Measurements from ENCODE around the gene MICAL1. TPM values are rescaled to one million over a fixed set of nuclear protein-coding genes. Genes with fewer than 3 reads are reported as not detected.

MICAL1 gene
- total RNA-seq, 6 experiments from 2014 or later: 37.9 to 44.9 (median 40.4) TPM

- H3K36me3 Mint-ChIP-seq (ENCODE audit: low read depth): peaks cover 46% of the 10 kb centered on the region
- no peak overlapping the region for H3K4me3 Mint-ChIP-seq
- peaks cover 25% of the 10 kb centered on the region for H3K4me1 Mint-ChIP-seq (ENCODE audit: low read depth)
- H3K27me3 Mint-ChIP-seq (ENCODE audit: insufficient read depth): no peaks in the 10 kb centered on the region
- H3K9me3 Mint-ChIP-seq: no peaks in the 10 kb centered on the region
- no peak overlapping the region for H3K27ac Mint-ChIP-seq
- no peak for TF ChIP-seq CTCF (IDR thresholded peaks at IDR 0.05)
- DNase-seq: no peak
Measured at GRCh38 chr6:109474995-109475394, 19.4 kb upstream of the MICAL1 start.

- no peak for DNase-seq
- Mint-ChIP-seq H3K27ac (no peak overlapping the region), H3K4me3 (no peak overlapping the region), H3K36me3 (ENCODE audit: low read depth) (peaks cover 31% of the 10 kb centered on the region), H3K9me3 (no peaks in the 10 kb centered on the region), H3K27me3 (ENCODE audit: insufficient read depth) (no peaks in the 10 kb centered on the region), H3K4me1 (ENCODE audit: low read depth) (peaks cover 8% of the 10 kb centered on the region)
- no peak for TF ChIP-seq CTCF (IDR thresholded peaks at IDR 0.05)
Measured at GRCh38 chr6:109473120-109473519, 17.5 kb upstream of the MICAL1 start.

- Mint-ChIP-seq H3K9me3 (no peaks in the 10 kb centered on the region), H3K4me1 (ENCODE audit: low read depth) (peaks cover under 1% of the 10 kb centered on the region), H3K36me3 (ENCODE audit: low read depth) (peaks cover 35% of the 10 kb centered on the region), H3K27me3 (ENCODE audit: insufficient read depth) (no peaks in the 10 kb centered on the region), H3K4me3 (no peak overlapping the region), H3K27ac (no peak overlapping the region)
- TF ChIP-seq CTCF (IDR thresholded peaks at IDR 0.05): no peak
- no peak for DNase-seq
Measured at GRCh38 chr6:109472132-109472995, 16.8 kb upstream of the MICAL1 start.

GRCh38 chr6:109471105-109471810 is 15.7 kb upstream of the MICAL1 start:
- DNase-seq: no peak
- H3K27ac Mint-ChIP-seq: no peak overlapping the region
- H3K27me3 Mint-ChIP-seq (ENCODE audit: insufficient read depth): no peaks in the 10 kb centered on the region; the same call in 1 of the 2 replicates
- H3K4me3 Mint-ChIP-seq: no peak overlapping the region
- no peak for TF ChIP-seq CTCF (IDR thresholded peaks at IDR 0.05)
- H3K36me3 Mint-ChIP-seq (ENCODE audit: low read depth): peaks cover 40% of the 10 kb centered on the region
- no peaks in the 10 kb centered on the region for H3K9me3 Mint-ChIP-seq
- H3K4me1 Mint-ChIP-seq (ENCODE audit: low read depth): no peaks in the 10 kb centered on the region

- DNase-seq: no peak
- TF ChIP-seq CTCF (IDR thresholded peaks at IDR 0.05): no peak
- peaks cover 40% of the 10 kb centered on the region for H3K36me3 Mint-ChIP-seq (ENCODE audit: low read depth)
- no peak overlapping the region for H3K4me3 Mint-ChIP-seq
- H3K4me1 Mint-ChIP-seq (ENCODE audit: low read depth): no peaks in the 10 kb centered on the region
- no peaks in the 10 kb centered on the region; the same call in 1 of the 2 replicates for H3K27me3 Mint-ChIP-seq (ENCODE audit: insufficient read depth)
- no peaks in the 10 kb centered on the region for H3K9me3 Mint-ChIP-seq
- no peak overlapping the region for H3K27ac Mint-ChIP-seq
Measured at GRCh38 chr6:109469591-109470189, 14.1 kb upstream of the MICAL1 start.

Data from HFFc6 (cell line).